SK-N-SH treated with all-trans-retinoic acid at 6 μM for 48 hours (cell line): ENCODE results near the gene NUP37.

Experiments
- ATAC-seq: fragments of 200-7000 bp; cut with Tn5 transposase; 3 replicates; pipeline ENCODE4 v1.9.1; 2020; ENCODE audit warnings: mild to moderate bottlenecking, moderate library complexity
- ARNTL ChIP-seq: fragments of 450-650 bp; formaldehyde crosslinking; IDR thresholded peaks from 2 replicates; pipeline ENCODE4 v1.5.0; 2020; ENCODE audit warnings: low read depth, mild to moderate bottlenecking, moderate library complexity, borderline replicate concordance
- BACH2 ChIP-seq: fragments of 250-450 bp; sonication (Bioruptor Pico); IDR thresholded peaks from 2 replicates; pipeline ENCODE4 v1.9.0; 2021; ENCODE audit warnings: mild to moderate bottlenecking, borderline replicate concordance
- CREB5 ChIP-seq: fragments of 250-450 bp; sonication (Bioruptor Pico); IDR thresholded peaks from 2 replicates; pipeline ENCODE4 v1.5.1; 2020; ENCODE audit warnings: low read depth, mild to moderate bottlenecking, moderate library complexity
- CSDC2 ChIP-seq: fragments of 250-450 bp; sonication (Bioruptor Pico); IDR thresholded peaks from 2 replicates; pipeline ENCODE4 v1.5.0; 2020; ENCODE audit warnings: mild to moderate bottlenecking, moderate library complexity
- CSRNP3 ChIP-seq: fragments of 250-450 bp; sonication (Bioruptor Pico); IDR thresholded peaks from 2 replicates; pipeline ENCODE4 v1.5.1; 2021; ENCODE audit warnings: mild to moderate bottlenecking, moderate library complexity
- ESRRG ChIP-seq: fragments of 250-450 bp; sonication (Bioruptor Pico); IDR thresholded peaks from 2 replicates; pipeline ENCODE4 v1.6.1; 2021; ENCODE audit warnings: mild to moderate bottlenecking
- GLIS3 ChIP-seq: fragments of 250-450 bp; sonication (Bioruptor Pico); IDR thresholded peaks from 2 replicates; pipeline ENCODE4 v1.5.0; 2020; ENCODE audit warnings: mild to moderate bottlenecking, moderate library complexity
- ISL1 ChIP-seq: fragments of 250-450 bp; sonication (Bioruptor Pico); IDR thresholded peaks from 2 replicates; pipeline ENCODE4 v2.1.2; 2022; ENCODE audit warnings: mild to moderate bottlenecking, moderate library complexity
- OSR1 ChIP-seq: fragments of 250-450 bp; sonication (Bioruptor Pico); IDR thresholded peaks from 2 replicates; pipeline ENCODE4 v1.8.0; 2022; ENCODE audit warnings: moderate library complexity, mild to moderate bottlenecking, inconsistent platforms
- PATZ1 ChIP-seq: fragments of 250-450 bp; sonication (Bioruptor Pico); IDR thresholded peaks from 2 replicates; pipeline ENCODE4 v1.8.0; 2020; ENCODE audit warnings: mild to moderate bottlenecking, moderate library complexity, borderline replicate concordance
- POU6F1 ChIP-seq: fragments of 250-450 bp; sonication (Bioruptor Pico); IDR thresholded peaks from 2 replicates; pipeline ENCODE4 v1.8.0; 2021; ENCODE audit warnings: low read depth, mild to moderate bottlenecking, moderate library complexity, borderline replicate concordance
- PPARA ChIP-seq: fragments of 250-450 bp; sonication (Bioruptor Pico); IDR thresholded peaks from 2 replicates; pipeline ENCODE4 v1.5.0; 2020; ENCODE audit warnings: mild to moderate bottlenecking, borderline replicate concordance
- SNAI2 ChIP-seq: fragments of 250-450 bp; sonication (Bioruptor Pico); IDR thresholded peaks from 2 replicates; pipeline ENCODE4 v1.5.0; 2020; ENCODE audit warnings: mild to moderate bottlenecking, moderate library complexity
- TCF4 ChIP-seq: fragments of 250-450 bp; sonication (Bioruptor Pico); IDR thresholded peaks from 2 replicates; pipeline ENCODE4 v1.8.0; 2021; ENCODE audit warnings: mild to moderate bottlenecking, moderate library complexity, borderline replicate concordance
- TOX ChIP-seq: fragments of 250-450 bp; sonication (Bioruptor Pico); IDR thresholded peaks from 2 replicates; pipeline ENCODE4 v1.8.0; 2021; ENCODE audit warnings: mild to moderate bottlenecking, moderate library complexity, borderline replicate concordance
- ZC3H10 ChIP-seq: fragments of 250-450 bp; sonication (Bioruptor Pico); IDR thresholded peaks from 2 replicates; pipeline ENCODE4 v1.5.1; 2021; ENCODE audit warnings: mild to moderate bottlenecking, moderate library complexity
- ZFP3 ChIP-seq: fragments of 250-450 bp; sonication (Bioruptor Pico); IDR thresholded peaks from 2 replicates; pipeline ENCODE4 v1.5.0; 2020; ENCODE audit warnings: mild to moderate bottlenecking, moderate library complexity
- ZFP30 ChIP-seq: fragments of 450-650 bp; formaldehyde crosslinking; IDR thresholded peaks from 2 replicates; pipeline ENCODE4 v1.5.0; 2022; ENCODE audit warnings: mild to moderate bottlenecking, moderate library complexity
- ZNF565 ChIP-seq: fragments of 450-650 bp; formaldehyde crosslinking; conservative IDR thresholded peaks from 2 replicates; pipeline ENCODE4 v1.5.0; 2020; ENCODE audit warnings: low read depth, mild to moderate bottlenecking, moderate library complexity
- ZNF70 ChIP-seq: fragments of 450-650 bp; formaldehyde crosslinking; IDR thresholded peaks from 2 replicates; pipeline ENCODE4 v1.5.0; 2020; ENCODE audit warnings: mild to moderate bottlenecking, moderate library complexity
- ZNF8 ChIP-seq: fragments of 450-650 bp; formaldehyde crosslinking; IDR thresholded peaks from 2 replicates; pipeline ENCODE4 v1.5.0; 2020; ENCODE audit warnings: mild to moderate bottlenecking, moderate library complexity

The NUP37 gene

GRCh38 chr12:102062419-102062806 is 57.5 kb downstream of the NUP37 start (continued):
- TF ChIP-seq PATZ1 (CRISPR knock-in tag), result no peak
- TF ChIP-seq, all 23 proteins: peak for 0

- no peak for TF ChIP-seq TOX
- ATAC-seq, result peak; percentile 99
These were observed 58.1 kb downstream of the NUP37 start, which contains the start of gene WASHC3 for GRCh38 chr12:102061560-102062418. Gene WASHC3 (minus strand): TSS chr12:102061991. CDS start chr12:102061962, 29 bp downstream.

- peak; percentile 25 for ATAC-seq
- no peak for TF ChIP-seq OSR1 (CRISPR knock-in tag)
- TF ChIP-seq ZFP3 (CRISPR knock-in tag), result no peak
- no peak for TF ChIP-seq SNAI2
- TF ChIP-seq GLIS3 (CRISPR knock-in tag), result no peak
- no peak for TF ChIP-seq ESRRG
- no peak for TF ChIP-seq POU6F1
- TF ChIP-seq ZNF565 (CRISPR knock-in tag), result no peak
- TF ChIP-seq BACH2 (CRISPR knock-in tag), result no peak
- no peak for TF ChIP-seq CSRNP3 (CRISPR knock-in tag)
- no peak for TF ChIP-seq ZC3H10 (CRISPR knock-in tag)
- TF ChIP-seq ARNTL (CRISPR knock-in tag), result no peak
- TF ChIP-seq ZFP30 (CRISPR knock-in tag), result no peak
- no peak for TF ChIP-seq ZNF70
These were observed 58.8 kb downstream of the NUP37 start for GRCh38 chr12:102061096-102061559.

GRCh38 chr12:102059343-102059742 is 60.6 kb downstream of the NUP37 start:
- no peak for TF ChIP-seq PPARA (CRISPR knock-in tag)
- no peak for TF ChIP-seq CREB5 (CRISPR knock-in tag)
- no peak for TF ChIP-seq BACH2 (CRISPR knock-in tag)
- TF ChIP-seq ISL1 (CRISPR knock-in tag), result no peak
- no peak for TF ChIP-seq ZNF565 (CRISPR knock-in tag)
- no peak for TF ChIP-seq POU6F1
- TF ChIP-seq ZFP3 (CRISPR knock-in tag), result no peak
- no peak for TF ChIP-seq ZFP30 (CRISPR knock-in tag)
- no peak for TF ChIP-seq GLIS3 (CRISPR knock-in tag)
- no peak for TF ChIP-seq PATZ1 (CRISPR knock-in tag)
- no peak for TF ChIP-seq CSRNP3 (CRISPR knock-in tag)
- no peak for TF ChIP-seq SNAI2
- no peak for TF ChIP-seq ARNTL (CRISPR knock-in tag)
- no peak for TF ChIP-seq ZNF8
- no peak for TF ChIP-seq CSDC2 (CRISPR knock-in tag)
- no peak for TF ChIP-seq TCF4 (CRISPR knock-in tag)
- no peak for TF ChIP-seq OSR1 (CRISPR knock-in tag)
- TF ChIP-seq, all 23 proteins: peak for 0
- ATAC-seq, result no peak
